Islet of Langerhans (tissue), 1 donor: Measurements from ENCODE around the gene RBBP9.
"Not testable (repeated sequence)": the region's sequence is repeated elsewhere in the genome, so short reads cannot be mapped to it uniquely, and the experiment has no call there.

Experiments
- FAIRE-seq: peaks from one replicate; lab custom pipeline; 2011; peaks lifted over from hg19 to GRCh38; lab: Jason Lieb, UNC

The RBBP9 gene

DNA sequence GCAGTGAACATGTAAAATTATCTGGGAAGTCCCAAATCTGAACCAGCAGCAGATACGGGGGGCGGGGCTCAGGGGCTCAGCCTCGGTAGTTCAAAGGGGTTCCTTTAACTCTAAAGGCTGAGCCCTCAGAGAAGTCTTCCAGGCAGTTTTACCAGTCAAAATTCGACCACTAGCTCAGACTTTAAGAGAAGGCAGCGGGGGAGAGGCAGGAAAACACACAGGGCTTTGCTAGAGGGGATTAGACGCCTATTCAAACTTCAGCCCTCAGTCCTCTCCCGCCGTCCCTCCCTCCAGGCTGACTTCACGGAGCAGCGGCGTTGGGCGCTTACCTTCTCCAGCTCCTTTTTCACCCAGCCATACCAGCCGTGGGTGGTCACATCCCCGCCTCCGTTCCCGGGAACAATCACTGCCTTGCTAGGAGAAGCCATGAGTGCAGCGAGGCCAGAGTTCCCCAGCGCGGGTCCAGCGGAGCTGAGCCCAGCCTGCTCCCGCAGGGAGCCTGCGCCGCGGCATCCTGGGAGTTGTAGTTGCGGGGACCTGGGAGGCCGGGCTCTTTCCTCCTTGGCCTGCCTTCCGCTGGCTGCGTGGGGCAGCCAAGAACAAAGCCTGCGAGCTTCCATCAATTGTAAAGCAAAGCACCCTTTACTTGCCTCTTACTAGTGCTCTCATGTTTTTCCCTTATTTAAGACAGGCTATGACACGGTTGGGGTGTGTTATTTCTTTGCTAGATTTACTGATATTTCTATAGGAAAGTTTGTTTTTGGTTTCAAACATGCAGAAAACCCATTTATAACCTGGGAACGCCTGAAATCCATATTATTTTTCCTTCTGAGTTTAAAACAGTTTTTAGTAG, at the start of gene RBBP9:
RBBP9 (minus strand) TSS at position 486 of the 853 bp plus-strand sequence; CDS start at position 428, 58 bp downstream.
- FAIRE-seq, result no peak

DNA sequence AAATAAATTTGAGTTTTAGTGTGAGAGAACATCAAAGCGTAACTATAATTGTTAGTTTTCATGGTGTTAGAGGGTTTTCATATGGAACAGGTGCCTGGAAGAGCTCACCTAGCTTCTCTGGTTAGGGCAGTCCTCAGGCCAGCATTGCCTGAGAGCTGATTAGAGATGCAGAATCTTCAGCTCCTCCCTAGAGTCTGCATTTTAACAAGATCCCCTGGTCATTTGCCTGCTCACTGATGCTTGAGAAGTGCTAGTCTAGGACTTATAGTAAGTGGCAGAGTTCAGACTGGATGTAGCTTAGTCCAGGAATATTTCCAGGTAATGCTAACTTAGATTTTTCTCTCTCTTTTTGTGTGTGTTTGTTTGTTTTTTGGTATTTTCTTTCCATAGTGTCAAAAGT, 48.5 kb upstream of the RBBP9 start:
- no peak for FAIRE-seq

DNA sequence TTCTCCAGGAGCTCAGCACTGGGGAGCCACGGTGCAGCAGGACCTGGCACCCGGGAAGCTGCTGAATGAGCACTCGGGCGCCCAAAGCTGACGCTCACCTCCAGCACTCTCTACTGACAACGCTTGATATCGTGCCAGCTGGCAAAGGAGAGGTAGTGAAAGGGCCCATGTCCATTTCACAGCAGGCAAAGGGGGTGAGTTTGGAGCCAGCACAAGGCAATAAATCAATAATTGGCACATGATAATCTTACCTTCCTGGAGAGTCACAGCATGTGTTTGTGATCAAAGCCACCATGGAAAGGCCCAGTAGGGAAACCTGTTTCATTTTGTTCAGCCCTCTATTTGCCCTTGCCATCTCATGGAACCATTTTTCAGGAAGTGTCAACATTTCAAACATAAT, 46.9 kb upstream of the RBBP9 start:
- FAIRE-seq, result no peak

DNA sequence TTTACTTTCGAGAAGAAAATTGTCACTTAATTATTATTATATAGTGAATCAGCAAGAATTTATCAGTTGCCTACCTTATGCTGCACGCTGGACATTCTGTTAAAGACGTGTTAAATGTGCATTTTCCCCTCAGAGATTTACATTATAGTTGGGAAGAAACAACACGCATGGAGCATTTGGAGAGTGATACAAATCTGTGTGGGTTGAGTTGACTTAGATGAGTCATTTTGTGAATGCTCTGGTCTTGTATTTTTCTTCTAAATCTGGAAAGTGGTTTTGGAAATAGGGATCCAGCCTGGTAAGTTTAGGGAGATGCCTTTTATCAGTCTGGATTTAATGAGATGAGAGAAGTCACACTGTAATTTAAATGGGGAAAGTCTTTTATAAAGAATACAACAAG, 46.2 kb upstream of the RBBP9 start:
- FAIRE-seq, result no peak

DNA sequence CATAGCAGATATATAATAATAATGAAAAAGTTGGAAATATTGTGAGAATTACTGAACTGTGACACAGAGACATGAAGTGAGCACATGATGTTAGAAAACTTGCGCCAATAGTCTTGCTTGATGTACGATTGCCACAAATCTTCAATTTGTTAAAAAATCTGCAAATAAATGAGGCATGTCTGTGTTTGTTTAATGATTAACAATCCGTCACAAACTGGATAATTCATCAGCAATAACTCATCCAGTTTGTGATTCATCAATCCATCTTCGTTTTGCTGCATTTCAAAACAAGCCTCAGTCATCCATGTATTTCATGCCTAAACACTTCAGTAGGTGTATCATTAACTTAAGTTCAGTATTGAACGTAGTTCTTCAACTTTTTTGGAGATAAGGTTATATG, 44.7 kb upstream of the RBBP9 start:
- no peak for FAIRE-seq

DNA sequence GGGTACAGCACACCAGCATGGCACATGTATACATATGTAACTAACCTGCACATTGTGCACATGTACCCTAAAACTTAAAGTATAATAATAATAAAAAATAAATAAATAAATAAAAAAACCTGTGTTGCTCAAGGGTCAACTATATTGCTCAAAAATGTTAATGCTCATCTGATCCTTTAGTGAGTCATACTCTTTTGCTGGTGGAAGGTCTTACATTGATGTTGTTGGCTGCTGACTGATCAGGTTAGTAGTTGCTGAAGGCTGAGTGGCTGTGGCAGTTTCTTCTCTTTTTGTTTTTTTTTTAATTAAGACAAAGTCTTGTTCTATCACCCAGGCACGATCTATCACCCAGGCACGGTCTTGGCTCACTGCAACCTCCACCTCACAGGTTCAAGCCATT, 40.6 kb upstream of the RBBP9 start:
- FAIRE-seq, result no peak

DNA sequence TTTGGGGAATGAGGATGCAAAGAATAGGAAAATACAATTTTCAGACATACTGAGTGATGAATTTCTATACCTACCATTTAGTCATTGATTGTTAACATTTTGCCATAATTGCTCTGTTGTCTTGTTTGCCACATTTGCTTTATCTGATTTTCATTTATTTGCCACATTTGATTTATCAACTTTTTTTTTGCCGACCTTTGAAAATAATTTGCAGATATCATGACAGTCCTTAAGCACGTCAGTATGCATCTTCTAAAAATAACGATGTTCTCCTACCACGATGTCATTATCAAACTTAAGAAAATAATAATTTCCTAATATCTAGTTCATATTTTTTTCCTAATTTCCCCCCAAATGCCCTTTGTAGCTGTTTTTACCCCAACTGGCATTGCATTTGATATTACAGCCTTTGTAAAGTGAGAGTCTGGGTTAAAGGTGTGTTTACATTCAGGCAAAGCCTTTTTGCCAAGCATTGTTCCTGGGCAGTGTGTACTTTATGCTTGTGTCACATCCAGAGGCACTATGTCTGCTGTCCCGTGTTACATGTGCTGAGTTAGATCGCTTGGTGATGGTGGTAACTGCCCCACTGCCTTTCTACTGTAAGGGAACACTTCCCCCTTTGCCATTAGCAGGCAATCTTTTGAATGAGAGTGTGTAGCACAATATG, 37.1 kb upstream of the RBBP9 start:
- no peak for FAIRE-seq

DNA sequence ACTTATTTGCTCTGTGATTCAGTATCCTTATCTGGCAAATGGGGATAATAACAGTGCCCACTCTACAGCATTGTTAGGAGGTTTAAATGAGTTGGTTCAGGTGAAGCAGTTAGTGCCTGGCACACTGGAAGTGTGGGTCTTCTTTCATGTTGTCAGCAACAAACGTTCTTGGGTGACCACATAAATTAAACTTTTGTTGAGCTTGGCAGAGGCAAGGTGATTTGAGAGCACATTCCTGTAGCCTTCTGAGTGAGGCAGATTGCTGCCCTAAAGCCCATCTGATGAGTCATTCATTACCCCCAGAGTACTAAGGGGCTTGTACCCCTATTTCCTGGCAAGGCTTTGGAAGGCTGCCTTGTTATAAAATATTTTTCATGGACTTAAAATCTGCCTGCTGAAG, 36.5 kb upstream of the RBBP9 start:
- FAIRE-seq, result no peak

DNA sequence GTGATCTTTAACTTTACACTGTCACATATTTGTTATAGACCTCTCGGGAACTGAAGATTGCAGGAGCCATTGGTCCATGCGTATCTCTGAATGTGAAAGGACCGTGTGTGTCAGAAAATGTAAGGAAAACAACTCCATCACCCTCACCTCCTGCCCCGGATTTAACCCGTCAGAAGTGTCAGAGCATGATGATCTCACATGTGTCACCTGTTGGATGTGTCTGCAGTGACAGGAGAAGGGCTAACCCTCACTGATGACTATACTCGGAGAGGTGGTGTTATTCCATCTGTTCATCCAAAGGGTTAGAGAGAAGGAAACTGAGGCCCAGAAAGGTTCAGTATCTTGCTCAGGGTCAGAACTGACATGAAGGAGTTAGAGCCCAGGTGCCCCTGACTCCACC, 35.6 kb upstream of the RBBP9 start:
- no peak for FAIRE-seq

DNA sequence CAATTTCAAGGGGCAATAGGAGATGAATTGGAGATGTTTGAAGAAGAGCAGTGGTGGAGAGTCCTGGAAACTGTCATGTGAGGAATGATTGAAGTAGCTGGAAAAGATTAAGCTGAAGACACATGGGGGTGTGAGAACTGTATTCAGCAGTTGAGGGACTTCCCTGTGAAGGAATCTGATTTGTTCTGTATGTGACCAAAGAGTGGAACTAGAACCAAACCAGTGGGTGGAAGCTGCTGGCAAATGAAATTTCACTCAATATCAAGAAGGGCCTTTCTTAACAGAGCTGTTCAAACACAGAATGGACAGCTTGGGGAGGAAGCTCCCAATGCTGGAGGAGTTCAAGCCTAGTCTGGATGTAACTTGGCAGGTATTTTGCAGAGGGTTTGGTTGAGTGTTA, 32.0 kb upstream of the RBBP9 start:
- FAIRE-seq, result no peak

DNA sequence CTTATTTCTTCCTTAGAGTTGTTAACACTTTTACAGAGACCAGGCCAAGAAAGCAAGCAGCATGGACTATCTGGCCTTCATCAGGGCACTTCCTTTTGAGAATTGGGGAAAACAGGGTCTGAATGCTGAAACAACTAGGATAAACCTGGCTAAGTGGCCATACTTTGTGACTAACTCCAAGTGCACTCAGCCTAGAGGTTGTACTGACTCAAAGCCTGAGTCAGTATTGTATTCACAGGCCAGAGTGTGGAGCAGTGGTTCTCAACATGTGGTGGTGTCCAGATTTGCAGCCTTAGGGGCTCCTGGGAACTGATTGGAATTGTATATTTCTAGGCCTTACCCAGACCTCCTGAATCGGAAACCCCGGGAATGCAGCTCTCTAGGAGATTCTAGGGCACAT, 30.8 kb upstream of the RBBP9 start:
- FAIRE-seq, result no peak

DNA sequence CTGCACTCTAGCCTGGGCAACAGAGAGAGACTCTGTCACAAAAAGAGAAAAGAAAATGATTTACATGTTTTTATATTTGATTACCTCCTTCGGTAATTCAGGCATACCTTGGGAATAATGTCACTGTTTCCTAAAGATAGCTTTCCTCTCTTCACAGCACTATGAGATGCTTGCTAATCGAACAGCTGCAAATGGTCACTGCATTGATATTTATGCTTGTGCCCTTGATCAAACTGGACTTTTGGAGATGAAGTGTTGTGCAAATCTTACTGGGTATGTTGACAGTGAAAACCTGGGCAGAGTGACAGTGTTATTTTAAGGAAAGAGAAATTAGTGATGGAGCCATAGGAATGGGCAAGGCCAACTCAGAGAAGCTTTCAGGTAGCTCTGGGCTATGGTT, 30.3 kb upstream of the RBBP9 start:
- no peak for FAIRE-seq

DNA sequence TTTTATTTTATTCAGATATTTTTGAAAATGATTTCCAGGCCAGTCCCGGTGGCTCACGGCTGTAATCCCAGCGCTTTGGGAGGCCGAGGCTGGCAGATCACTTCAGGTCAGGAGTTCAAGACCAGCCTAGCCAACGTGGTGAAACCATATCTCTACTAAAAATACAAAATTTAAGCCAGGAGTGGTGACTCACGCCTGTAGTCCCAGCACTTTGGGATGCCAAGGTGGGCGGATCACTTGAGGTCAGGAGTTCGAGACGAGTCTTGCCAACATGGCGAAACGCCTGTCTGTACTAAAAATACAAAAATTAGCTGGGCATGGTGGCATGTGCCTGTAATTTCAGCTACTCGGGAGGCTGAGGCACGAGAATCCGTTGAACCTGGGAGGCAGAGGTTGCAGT, 29.7 kb upstream of the RBBP9 start:
- FAIRE-seq, result not testable (repeated sequence)

DNA sequence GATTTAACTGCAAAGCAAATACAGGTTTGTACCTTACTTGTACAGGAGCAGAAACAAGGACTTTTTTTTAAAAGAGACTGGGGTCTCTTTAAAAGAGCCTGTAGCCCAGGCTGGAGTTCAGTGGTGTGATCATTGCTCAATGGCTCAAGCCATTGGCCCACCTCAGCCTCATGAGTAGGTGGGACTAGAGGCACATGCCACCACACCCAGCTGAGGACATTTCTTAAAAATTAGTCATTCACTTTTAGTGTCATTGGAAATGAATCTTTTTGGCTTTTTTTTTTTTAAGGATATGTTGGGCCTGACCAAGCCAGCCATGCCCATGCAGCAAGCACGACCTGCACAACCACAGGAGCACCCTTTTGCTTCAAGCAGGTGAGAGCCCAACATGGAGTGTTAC, 27.6 kb upstream of the RBBP9 start:
- FAIRE-seq, result no peak

DNA sequence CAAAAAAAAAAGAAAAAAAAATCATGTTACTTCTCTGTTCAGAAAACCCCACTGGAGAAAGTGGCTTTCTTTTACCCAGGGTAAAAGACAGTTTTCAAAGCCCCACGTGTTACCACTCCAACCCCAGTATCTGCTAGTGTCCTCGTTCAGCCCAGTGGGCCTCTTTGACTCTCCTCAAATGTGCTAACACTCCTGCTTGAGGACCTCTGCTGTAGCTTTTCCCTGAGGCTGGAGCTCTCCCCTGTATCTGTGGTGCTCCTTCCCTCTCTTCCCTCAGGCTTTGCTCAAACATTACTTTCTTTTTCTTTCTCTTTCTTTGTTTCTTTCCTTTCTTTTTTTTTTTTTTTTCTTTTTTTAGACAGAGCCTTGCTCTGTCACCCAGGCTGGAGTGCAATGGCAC, 26.0 kb upstream of the RBBP9 start:
- FAIRE-seq, result no peak

DNA sequence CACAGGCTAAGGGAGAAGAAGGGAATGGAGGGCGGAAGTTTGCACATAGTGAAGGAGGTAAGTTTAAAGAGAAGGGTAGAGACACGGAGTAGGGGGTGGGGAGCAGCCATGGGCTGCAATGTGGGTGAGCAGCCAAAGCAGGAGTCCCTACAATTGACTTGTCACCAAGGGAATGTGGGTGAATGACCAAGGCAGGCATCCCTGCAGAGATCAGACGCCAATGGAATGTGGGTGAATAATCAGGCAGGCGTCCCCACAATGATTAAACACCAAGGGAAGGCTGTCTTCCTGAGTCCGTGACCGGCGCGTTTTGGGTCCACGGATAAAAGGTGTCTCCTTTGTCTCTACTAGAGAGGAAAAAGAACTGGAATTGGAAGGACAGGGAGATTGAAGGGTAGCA, 25.0 kb upstream of the RBBP9 start:
- FAIRE-seq, result not testable (repeated sequence)

DNA sequence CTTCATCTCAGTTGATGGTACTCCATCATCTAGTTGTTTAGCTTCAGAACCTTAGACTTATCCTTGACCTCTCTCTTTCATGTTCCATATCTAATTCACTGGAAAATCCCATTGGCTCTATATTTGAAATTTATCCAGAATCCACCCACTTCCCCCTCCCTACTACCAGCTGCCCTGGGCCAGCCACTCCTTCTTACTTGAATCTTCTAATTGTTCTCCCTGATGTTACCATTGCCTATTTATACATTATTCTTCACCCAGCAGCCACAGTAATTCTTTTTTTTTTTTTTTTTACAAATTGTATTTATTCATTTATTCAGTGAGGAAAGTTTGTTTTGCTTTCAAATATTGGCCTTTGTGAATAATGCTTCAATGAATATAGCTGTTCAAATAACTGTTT, 18.9 kb upstream of the RBBP9 start:
- no peak for FAIRE-seq

DNA sequence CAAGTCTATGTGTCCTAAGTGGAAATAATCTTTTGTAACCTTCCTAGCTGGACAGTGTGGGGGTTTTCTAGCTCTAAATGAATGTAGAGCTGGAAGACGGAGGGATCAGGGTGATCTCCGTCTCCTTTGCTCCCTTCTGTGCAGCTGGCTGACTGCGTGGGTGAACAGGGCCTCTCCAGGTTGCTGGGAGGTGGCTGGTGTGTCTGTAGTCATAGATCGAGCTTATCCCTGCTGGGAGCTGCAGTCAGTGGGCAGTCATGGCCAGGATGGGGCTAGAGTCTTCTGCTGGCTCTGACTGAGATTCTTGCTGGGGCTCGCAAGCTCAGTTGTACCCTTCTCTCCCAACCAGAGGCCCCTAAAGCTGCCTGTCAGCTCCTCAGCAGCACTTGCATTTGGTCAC, 17.1 kb upstream of the RBBP9 start:
- FAIRE-seq, result no peak

DNA sequence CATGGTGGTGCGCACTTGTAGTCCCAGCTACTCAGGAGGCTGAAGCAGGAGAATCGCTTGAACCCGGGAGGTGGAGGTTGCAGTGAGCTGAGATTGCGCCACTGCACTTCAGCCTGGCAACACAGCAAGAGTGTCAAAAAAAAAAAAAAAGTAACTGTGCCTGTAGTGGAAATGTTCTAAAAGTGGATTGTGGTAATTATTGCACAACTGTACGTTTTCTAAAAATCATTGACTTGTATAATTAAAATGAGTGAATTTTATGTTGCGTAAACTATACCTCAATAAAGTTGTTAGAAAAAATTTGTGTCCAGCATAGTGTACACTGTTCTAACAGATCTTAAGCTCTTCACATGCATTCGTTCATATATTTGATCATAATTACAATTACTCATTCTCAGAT, 16.2 kb upstream of the RBBP9 start:
- FAIRE-seq, result no peak

DNA sequence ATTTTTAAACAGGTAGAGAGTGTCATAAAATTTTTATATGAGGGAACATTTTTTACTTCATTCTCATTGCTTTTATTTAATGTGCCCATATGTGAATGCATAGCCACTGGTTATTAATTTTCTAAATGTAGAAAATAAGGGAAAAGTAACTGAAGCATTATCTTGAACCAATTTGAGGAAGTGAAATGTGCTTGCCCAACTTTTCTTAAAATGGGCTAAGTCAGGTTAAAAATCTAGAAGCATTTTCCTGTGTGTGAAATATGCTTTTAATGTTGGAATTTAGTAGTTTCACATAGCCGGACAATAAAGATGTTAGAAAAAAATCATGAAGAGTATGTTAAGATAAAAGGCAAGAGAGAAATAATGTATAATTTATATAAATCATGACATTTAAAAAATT, 14.5 kb upstream of the RBBP9 start:
- no peak for FAIRE-seq

DNA sequence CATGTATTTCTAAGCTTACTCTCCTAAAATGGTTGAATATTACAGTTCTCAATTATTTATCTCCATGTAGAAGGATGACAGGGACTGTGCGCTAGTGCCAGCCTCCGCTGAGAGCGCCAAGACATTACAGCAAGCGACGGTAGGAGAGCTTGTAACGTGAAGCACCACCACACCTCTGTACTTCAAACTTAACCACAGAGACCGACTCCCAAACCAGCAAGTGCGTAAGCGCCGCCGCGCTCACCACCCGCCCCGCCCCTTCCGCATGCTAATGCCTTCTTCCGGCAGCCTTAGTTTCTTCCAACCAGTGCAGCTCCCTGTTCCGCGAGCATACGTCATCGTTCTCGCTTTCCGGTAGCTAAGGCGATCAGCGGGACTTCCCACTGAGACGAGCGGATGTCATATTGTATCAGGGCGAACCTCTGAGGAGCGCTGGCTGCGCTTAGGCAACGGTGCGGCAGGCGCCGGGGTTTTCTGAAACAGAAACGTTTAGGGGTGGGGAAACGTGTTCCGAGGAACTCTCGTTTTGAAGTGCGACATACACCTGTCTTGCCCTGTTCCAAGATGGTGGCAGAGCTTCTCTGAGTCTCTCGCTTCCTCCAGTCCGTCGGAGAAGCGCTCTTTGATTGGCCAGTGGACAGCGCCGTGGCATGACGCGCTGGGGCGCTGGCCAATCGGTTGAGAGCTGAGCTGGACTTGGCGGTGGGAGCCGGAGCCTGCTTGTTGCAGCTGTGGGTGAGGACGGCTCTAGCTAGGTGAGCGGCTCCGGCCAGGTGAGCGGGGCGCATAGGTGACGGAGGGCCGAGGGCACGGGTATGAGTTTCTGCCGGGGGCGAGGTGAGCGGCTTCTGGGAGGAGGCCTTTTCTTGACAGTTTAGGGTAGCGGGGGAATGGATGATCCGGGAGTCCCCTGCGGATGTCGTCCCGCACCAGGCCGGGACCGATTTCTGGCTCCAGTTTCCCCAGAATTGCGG, 10.5 kb upstream of the RBBP9 start, which contains the start of gene SEC23B:
SEC23B (plus strand) TSS at position 723 of the 974 bp plus-strand sequence. CDS start 2,896 bp downstream, outside the sequence.
- peak; percentile 91 for FAIRE-seq

DNA sequence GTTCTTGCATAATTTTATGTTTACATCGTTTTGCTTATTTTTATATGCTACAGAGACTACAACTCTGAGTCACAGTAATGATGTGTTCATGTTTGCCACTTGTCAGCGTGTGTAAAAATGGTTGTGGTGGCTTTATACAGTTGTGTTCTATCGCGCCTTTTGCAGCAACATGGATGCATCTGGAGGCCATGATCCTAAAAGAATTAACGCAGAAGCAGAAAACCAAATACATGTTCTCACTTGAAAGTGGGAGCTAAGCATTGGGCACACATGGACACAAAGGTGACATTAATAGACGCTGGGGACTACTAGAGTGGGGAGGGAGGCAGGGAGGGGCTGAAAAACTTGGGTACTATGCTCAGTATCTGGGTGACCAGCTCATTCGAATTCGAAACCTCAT, 9.7 kb upstream of the RBBP9 start:
- no peak for FAIRE-seq
